H9 (cell line): ENCODE results near the gene DHPS. TPM values are rescaled to one million over a fixed set of nuclear protein-coding genes. Genes with fewer than 3 reads are reported as not detected.

Experiments used
- DNase-seq: peaks from one replicate; pipeline ENCODE4 v3.0.0-alpha.2; 2017
- H2AFZ ChIP-seq: one replicate; pipeline ENCODE4 v1.6.1; 2013; ENCODE audit warnings: mild to moderate bottlenecking, low read length, control low read depth, moderate library complexity
- H2AK5ac ChIP-seq: 2 replicates; pipeline ENCODE4 v1.6.1; 2013; ENCODE audit warnings: low read length, control low read depth, mixed read lengths; ENCODE audit not compliant: insufficient read length
- H2BK120ac ChIP-seq: one replicate; pipeline ENCODE4 v1.6.1; 2013; ENCODE audit warnings: low read depth, mild to moderate bottlenecking, low read length, control low read depth, inconsistent platforms; ENCODE audit not compliant: poor library complexity, severe bottlenecking
- H2BK12ac ChIP-seq: 2 replicates; pipeline ENCODE4 v1.6.1; 2013; ENCODE audit warnings: low read length, control low read depth, mixed read lengths, low read depth; ENCODE audit not compliant: insufficient read length
- H2BK15ac ChIP-seq: 2 replicates; pipeline ENCODE4 v1.6.1; 2013; ENCODE audit warnings: low read depth, low read length, control low read depth
- H2BK20ac ChIP-seq: one replicate; pipeline ENCODE4 v1.6.1; 2013; ENCODE audit warnings: low read depth, mild to moderate bottlenecking, low read length, control low read depth, inconsistent platforms; ENCODE audit not compliant: poor library complexity, severe bottlenecking
- H2BK5ac ChIP-seq: 2 replicates; pipeline ENCODE4 v1.6.1; 2013; ENCODE audit warnings: low read length, control low read depth, mixed read lengths; ENCODE audit not compliant: insufficient read length
- H3K14ac ChIP-seq: 2 replicates; pipeline ENCODE4 v1.6.1; 2013; ENCODE audit warnings: low read length, control low read depth; ENCODE audit not compliant: insufficient read depth
- H3K18ac ChIP-seq: 2 replicates; pipeline ENCODE4 v1.6.1; 2013; ENCODE audit warnings: low read depth, mild to moderate bottlenecking, mixed read lengths, low read length, control low read depth; ENCODE audit not compliant: insufficient read length
- H3K23ac ChIP-seq: 2 replicates; pipeline ENCODE4 v1.6.1; 2013; ENCODE audit warnings: low read length, control low read depth, mixed read lengths, low read depth; ENCODE audit not compliant: insufficient read length
- H3K23me2 ChIP-seq: 2 replicates; pipeline ENCODE4 v1.6.1; 2013; ENCODE audit warnings: low read depth, mild to moderate bottlenecking, mixed read lengths, low read length, control low read depth; ENCODE audit not compliant: insufficient read length, poor library complexity, severe bottlenecking
- H3K27ac ChIP-seq: 2 replicates; pipeline ENCODE4 v1.5.1; 2013; ENCODE audit warnings: low read length, control low read depth, mixed read lengths, low read depth; ENCODE audit not compliant: insufficient read length
- H3K27me3 ChIP-seq: 2 replicates; pipeline ENCODE4 v1.6.1; 2013; ENCODE audit warnings: low read length, control low read depth, inconsistent platforms; ENCODE audit not compliant: insufficient read depth
- H3K4ac ChIP-seq: 2 replicates; pipeline ENCODE4 v1.6.1; 2013; ENCODE audit warnings: low read depth, mild to moderate bottlenecking, control low read depth, inconsistent platforms, low read length, moderate library complexity
- H3K4me1 ChIP-seq: 2 replicates; pipeline ENCODE4 v1.6.1; 2013; ENCODE audit warnings: low read length, control low read depth, inconsistent platforms; ENCODE audit not compliant: insufficient read depth
- H3K4me2 ChIP-seq: 2 replicates; pipeline ENCODE4 v1.6.1; 2013; ENCODE audit warnings: low read length, control low read depth, mixed read lengths; ENCODE audit not compliant: insufficient read length, insufficient read depth
- H3K56ac ChIP-seq: 2 replicates; pipeline ENCODE4 v1.6.1; 2013; ENCODE audit warnings: low read depth, mild to moderate bottlenecking, mixed read lengths, low read length, control low read depth; ENCODE audit not compliant: insufficient read length
- H3K79me1 ChIP-seq: 2 replicates; pipeline ENCODE4 v1.6.1; 2013; ENCODE audit warnings: low read depth, mild to moderate bottlenecking, moderate library complexity, low read length, control low read depth, inconsistent platforms; ENCODE audit not compliant: insufficient read depth, poor library complexity, severe bottlenecking
- H3K79me2 ChIP-seq: 2 replicates; pipeline ENCODE4 v1.6.1; 2013; ENCODE audit warnings: low read length, control low read depth, inconsistent platforms; ENCODE audit not compliant: insufficient read depth
- H3K9ac ChIP-seq: 2 replicates; pipeline ENCODE4 v1.6.1; 2013; ENCODE audit warnings: low read length, control low read depth, mixed read lengths; ENCODE audit not compliant: insufficient read length; ENCODE audit errors: extremely low read depth
- H3K9me3 ChIP-seq: one replicate; pipeline ENCODE4 v1.6.1; 2013; ENCODE audit warnings: low read depth, low read length, inconsistent platforms; ENCODE audit not compliant: control insufficient read depth
- H3T11ph ChIP-seq: one replicate; pipeline ENCODE4 v1.6.1; 2013; ENCODE audit warnings: mild to moderate bottlenecking, low read length, control low read depth, inconsistent platforms
- H4K20me1 ChIP-seq: one replicate; pipeline ENCODE4 v1.6.1; 2013; ENCODE audit not compliant: control insufficient read depth, insufficient read length, insufficient read depth
- H4K5ac ChIP-seq: 2 replicates; pipeline ENCODE4 v1.6.1; 2013; ENCODE audit warnings: low read depth, mild to moderate bottlenecking, mixed read lengths, low read length, control low read depth; ENCODE audit not compliant: insufficient read length
- H4K8ac ChIP-seq: replicated peaks from 2 replicates; pipeline ENCODE4 v1.6.1; 2013; ENCODE audit warnings: low read length, control low read depth, mixed read lengths, low read depth; ENCODE audit not compliant: insufficient read length
- H4K91ac ChIP-seq: 2 replicates; pipeline ENCODE4 v1.6.1; 2013; ENCODE audit warnings: low read depth, mild to moderate bottlenecking, moderate library complexity, mixed read lengths, low read length, control low read depth; ENCODE audit not compliant: insufficient read length
- H3K27ac Mint-ChIP-seq, 3 experiments: 2 replicates in 2 of 3; 3 replicates in 1 of 3; pipeline ENCODE4 v1.8.0; 2020 to 2021; ENCODE audit warnings: mixed read lengths in 3 of 3, mild to moderate bottlenecking in 1 of 3, moderate library complexity in 1 of 3
- H3K27me3 Mint-ChIP-seq: 2 replicates; pipeline ENCODE4 v1.8.0; 2021; ENCODE audit warnings: low read depth, mild to moderate bottlenecking, moderate library complexity, mixed read lengths
- H3K36me3 Mint-ChIP-seq, 3 experiments: 2 replicates in 2 of 3; 3 replicates in 1 of 3; pipeline ENCODE4 v1.8.0; 2020 to 2021; ENCODE audit warnings: low read depth in 3 of 3, mixed read lengths in 3 of 3; ENCODE audit not compliant: insufficient read depth in 1 of 3
- H3K4me1 Mint-ChIP-seq, 2 experiments: 2 replicates each; pipeline ENCODE4 v1.8.0; 2020; ENCODE audit warnings: mixed read lengths in 2 of 2
- H3K4me3 Mint-ChIP-seq, 2 experiments: 2 replicates in 1 of 2; 3 replicates in 1 of 2; pipeline ENCODE4 v1.8.0; 2020 to 2021; ENCODE audit warnings: mild to moderate bottlenecking in 2 of 2, mixed read lengths in 2 of 2, moderate library complexity in 1 of 2
- H3K9me3 Mint-ChIP-seq, 2 experiments: 2 replicates in 1 of 2; 3 replicates in 1 of 2; pipeline ENCODE4 v1.8.0; 2020; ENCODE audit warnings: mild to moderate bottlenecking in 2 of 2, mixed read lengths in 2 of 2, moderate library complexity in 1 of 2
- CTCF ChIP-seq: fragments of 200-600 bp; sonication (generic); conservative IDR thresholded peaks from 3 replicates; pipeline ENCODE4 v1.8.0; 2021; ENCODE audit warnings: antibody characterized with exemption, mild to moderate bottlenecking
- WGBS: extraction: QIAGEN DNeasy Blood & Tissue Kit; methylation state at CpG from one replicate; pipeline ENCODE4 v1.1.7; 2013; ENCODE audit warnings: missing lambda C conversion rate, low lambda C conversion rate, mixed read lengths; ENCODE audit not compliant: insufficient read length; ENCODE audit errors: extremely low coverage; 5-methylcytosine and 5-hydroxymethylcytosine counted together
- total RNA-seq: library from RNA; stranded (reverse); gene quantifications from 2 replicates; pipeline ENCODE4 v1.2.1, GENCODE V29; 2021

DHPS gene
- total RNA-seq, 1 experiment from 2014 or later: 94.9 TPM

DNA sequence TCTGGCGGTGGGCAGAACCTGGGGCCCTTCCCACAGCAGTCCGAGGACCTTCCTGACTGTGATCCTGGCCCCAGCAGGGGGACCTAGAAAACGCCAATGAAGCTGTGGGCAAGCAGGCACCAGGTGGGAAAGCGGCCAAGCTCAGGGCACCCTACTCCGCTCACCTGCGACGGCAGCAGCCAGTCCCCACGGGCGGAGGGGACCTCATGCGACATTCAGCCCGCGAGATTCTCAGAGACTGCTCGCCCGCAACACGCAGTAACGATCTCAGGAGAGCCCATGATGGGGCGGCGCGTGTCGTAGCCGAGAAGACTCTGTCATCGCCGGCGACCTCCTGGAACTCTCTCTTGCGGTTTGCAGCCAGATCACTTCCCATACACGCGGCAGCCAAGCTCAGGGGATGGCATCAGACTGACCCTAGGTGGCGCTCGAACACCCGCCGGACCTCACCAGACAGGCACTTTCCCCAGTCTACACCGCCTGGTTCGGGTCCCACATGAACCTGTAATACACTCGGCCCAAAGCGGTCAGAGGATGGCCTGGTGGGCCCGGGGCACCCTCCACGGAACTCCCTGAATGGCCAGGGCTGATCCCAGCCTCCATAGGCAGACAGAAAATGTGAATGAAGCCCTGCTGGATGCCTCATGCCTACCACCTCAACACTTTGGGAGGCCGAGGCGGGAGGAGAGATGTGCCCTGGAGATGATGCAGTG, 41.6 kb downstream of the DHPS start:
- no peak overlapping the region for H4K5ac ChIP-seq
- peaks cover 11% of the 10 kb centered on the region for H3K27me3 Mint-ChIP-seq
- H4K91ac ChIP-seq: no peak overlapping the region
- peak overlapping the region; percentile 42 for H3K14ac ChIP-seq
- H2BK20ac ChIP-seq: no peak overlapping the region
- H2AK5ac ChIP-seq: no peak overlapping the region
- H3K36me3 Mint-ChIP-seq: peaks cover 0 to 2% (median 2%) of the 10 kb centered on the region in 3 experiments; a peak in 1 of 7 replicates
- peak overlapping the region; percentile 69 for H3K18ac ChIP-seq
- peaks cover 2 to 3% of the 10 kb centered on the region in 2 experiments; a peak in 1 of 4 replicates for H3K4me1 Mint-ChIP-seq
- H3K4me1 ChIP-seq: no peaks in the 10 kb centered on the region
- H3K79me1 ChIP-seq: no peaks in the 10 kb centered on the region
- H3K4me2 ChIP-seq: peak overlapping the region; percentile 32
- TF ChIP-seq CTCF: peak; percentile 94
- WGBS: no CpG with 5 or more reads among the region's 39 CpGs
- no peak overlapping the region for H3T11ph ChIP-seq
- no peak overlapping the region for H3K4ac ChIP-seq
- no peak overlapping the region for H2BK15ac ChIP-seq
- H3K9ac ChIP-seq: peak overlapping the region; percentile 23
- H2BK5ac ChIP-seq: no peak overlapping the region
- H2AFZ ChIP-seq: no peak overlapping the region
- peaks cover 4% of the 10 kb centered on the region for H3K23me2 ChIP-seq
- H4K8ac ChIP-seq: no peak overlapping the region
- H3K79me2 ChIP-seq: no peaks in the 10 kb centered on the region
- H3K27me3 ChIP-seq: no peaks in the 10 kb centered on the region
- H3K56ac ChIP-seq: no peak overlapping the region
- H3K23ac ChIP-seq: no peak overlapping the region
- H3K27ac ChIP-seq: no peak overlapping the region
- peak; percentile 92 for DNase-seq
- H3K9me3 ChIP-seq: no peaks in the 10 kb centered on the region
- no peak overlapping the region for H2BK120ac ChIP-seq
- peak overlapping the region; percentile 62 to 74 for H3K4me3 Mint-ChIP-seq
- H3K9me3 Mint-ChIP-seq: peaks cover 3 to 4% of the 10 kb centered on the region in 2 experiments; a peak in 4 of 5 replicates
- no peaks in the 10 kb centered on the region for H4K20me1 ChIP-seq
- peak overlapping the region in 1 of 3 experiments; percentile 44; a peak in 2 of 7 replicates for H3K27ac Mint-ChIP-seq
- no peak overlapping the region for H2BK12ac ChIP-seq
